AG08395 (cell line): ENCODE results near the gene TNRC6A.
"Not testable (repeated sequence)": the region's sequence is repeated elsewhere in the genome, so short reads cannot be mapped to it uniquely, and the experiment has no call there.

Experiments used
- DNase-seq: peaks from one replicate; pipeline ENCODE4 v3.0.0; 2012; ENCODE audit warnings: mixed read lengths, low spot score

The TNRC6A gene

GRCh38 chr16:24758373-24758772 is 28.9 kb downstream of the TNRC6A start:
- DNase-seq: no peak

DNA sequence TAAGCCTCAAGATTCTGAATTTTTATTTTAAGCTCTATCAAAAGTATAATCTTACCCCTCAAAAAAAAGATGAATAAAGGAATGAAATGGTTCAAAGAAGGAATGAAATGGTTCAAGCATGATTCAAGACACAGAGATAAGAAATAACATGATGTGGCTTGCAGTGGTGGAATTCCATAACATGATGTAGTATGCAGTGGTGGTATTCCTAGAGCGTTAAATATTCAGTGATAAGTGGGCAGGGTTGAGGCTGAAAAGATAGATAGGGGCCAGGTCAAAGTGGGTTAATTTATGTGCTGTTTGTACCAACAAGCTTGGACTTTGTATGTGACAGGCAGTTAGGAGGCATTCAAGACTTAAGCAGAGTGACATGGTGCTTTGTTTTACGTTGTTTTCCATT is 29.6 kb downstream of the TNRC6A start:
- DNase-seq: no peak

DNA sequence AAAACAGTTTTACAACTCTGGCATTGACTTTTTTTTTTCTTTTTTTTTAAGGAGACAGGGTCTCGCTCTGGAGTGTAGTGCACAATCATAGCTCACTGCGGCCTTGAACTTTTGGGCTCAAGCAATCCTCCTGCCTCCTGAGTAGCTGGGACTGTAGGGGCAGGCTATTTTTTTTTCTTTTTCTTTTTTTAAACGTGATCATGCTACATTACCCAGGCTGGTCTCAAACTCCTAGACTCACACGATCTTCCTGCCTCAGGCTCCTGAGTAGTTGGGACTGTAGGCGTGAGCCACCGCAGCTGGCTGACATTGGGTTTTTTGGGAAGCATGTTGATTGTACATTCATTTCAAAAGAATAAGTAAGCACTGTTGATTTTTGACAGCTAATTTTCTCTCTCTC is 32.1 kb downstream of the TNRC6A start:
- no peak for DNase-seq

DNA sequence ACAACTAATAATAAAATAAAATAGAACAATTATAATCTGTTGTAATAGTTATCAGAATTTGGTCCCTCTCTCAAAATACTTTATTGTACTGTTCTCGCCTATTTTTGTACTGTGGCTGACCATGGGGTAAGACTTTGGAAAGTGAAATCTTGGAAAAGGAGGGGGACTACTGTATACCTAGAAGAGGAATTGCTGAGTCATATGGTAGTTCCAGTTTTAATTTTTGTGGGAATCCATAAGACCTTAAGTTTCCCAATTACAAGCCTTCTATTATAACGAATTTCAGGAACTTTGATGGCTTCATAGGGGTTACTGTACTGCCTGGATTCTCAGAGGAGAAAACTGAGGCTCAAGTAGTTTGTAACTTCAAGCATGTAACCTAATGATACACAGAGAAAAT is 35.5 kb downstream of the TNRC6A start:
- DNase-seq: no peak

- no peak for DNase-seq
Measured at GRCh38 chr16:24766057-24766456, 36.6 kb downstream of the TNRC6A start.

DNA sequence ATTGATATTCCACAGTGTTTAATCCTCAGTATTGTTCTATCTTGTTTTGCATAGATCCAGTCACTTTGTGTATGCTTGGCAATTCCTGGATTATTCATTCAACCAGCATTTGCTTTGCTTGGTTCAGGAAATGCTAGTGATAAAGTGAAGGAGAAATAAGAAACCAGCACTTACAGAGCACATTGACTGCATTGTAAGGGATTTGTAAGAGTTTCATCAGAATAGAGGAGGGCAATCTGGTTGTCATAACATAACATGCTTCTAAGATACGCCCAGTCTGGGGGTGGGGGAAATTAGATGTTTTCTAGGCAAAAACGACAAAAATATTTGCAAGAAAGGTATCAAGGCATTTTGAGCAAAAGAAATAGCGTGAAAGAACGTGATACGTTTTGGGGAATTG is 40.4 kb downstream of the TNRC6A start:
- DNase-seq: no peak

- DNase-seq: peak; percentile 14
Measured at GRCh38 chr16:24771132-24771778, 41.8 kb downstream of the TNRC6A start.

GRCh38 chr16:24771779-24772157 is 42.3 kb downstream of the TNRC6A start:
- DNase-seq: no peak

- DNase-seq: no peak
Measured at GRCh38 chr16:24773771-24774427, 44.4 kb downstream of the TNRC6A start.

DNA sequence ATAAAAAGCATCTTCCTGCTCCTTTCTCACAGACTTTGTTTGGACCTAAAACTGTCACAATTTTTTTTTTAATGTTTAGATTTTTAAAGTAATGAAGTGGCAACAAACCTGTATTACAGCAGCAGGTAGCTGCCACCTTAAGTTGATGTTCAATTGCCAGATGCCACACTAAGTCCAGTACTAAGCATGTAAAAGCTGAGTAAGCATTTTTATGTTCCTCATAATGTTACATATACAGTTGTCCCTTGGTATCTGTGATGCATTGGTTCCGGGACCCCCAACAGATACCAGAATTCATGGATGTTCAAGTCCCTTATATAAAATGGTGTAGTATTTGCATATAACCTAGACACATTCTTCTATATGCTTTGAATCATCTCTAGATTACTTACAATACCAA is 45.1 kb downstream of the TNRC6A start:
- no peak for DNase-seq

- peak; percentile 13 for DNase-seq
Measured at GRCh38 chr16:24775455-24775854, 46.0 kb downstream of the TNRC6A start.

- DNase-seq: peak; percentile 12
Measured at GRCh38 chr16:24776501-24777220, 47.2 kb downstream of the TNRC6A start.

- no peak for DNase-seq
Measured at GRCh38 chr16:24778671-24779070, 49.2 kb downstream of the TNRC6A start.

DNA sequence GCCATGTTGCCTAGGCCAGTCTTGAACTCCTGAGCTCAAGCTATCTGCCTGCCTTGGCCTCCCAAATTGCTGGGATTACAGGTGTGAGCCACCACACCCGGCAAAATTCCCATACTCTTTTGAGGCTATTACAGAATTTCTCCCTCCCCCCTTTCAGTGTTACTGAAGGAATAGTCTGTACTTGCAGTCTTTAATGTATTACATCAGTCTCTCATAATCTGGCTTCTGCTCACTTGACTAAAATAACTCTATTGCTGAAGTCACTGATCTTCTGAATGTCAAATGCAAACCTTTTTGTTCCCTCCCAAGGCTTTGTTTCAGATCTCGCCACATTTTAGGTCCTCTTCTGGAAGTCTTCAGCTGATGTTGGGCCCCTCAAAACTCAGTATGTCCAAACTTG is 51.8 kb downstream of the TNRC6A start:
- DNase-seq: no peak

DNA sequence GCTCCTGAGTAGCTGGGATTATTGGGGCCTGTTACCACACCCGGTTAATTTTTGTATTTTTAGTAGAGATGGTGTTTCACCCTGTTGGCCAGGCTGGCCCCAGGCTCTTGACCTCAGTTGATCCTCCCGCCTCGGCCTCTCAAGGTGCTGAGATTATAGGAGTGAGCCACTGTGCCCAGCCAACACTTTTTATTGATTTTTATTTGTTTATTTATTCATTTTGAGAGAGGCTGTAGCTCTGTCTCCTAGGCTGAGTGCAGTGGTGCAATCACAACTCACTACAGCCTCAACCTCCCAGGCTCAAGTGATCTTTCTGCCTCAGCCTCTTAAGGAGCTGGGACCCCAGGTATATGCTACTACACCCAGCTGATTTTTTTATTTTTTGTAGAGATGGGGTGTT is 54.7 kb downstream of the TNRC6A start:
- no peak for DNase-seq

- DNase-seq: no peak
Measured at GRCh38 chr16:24789881-24790280, 60.4 kb downstream of the TNRC6A start.

DNA sequence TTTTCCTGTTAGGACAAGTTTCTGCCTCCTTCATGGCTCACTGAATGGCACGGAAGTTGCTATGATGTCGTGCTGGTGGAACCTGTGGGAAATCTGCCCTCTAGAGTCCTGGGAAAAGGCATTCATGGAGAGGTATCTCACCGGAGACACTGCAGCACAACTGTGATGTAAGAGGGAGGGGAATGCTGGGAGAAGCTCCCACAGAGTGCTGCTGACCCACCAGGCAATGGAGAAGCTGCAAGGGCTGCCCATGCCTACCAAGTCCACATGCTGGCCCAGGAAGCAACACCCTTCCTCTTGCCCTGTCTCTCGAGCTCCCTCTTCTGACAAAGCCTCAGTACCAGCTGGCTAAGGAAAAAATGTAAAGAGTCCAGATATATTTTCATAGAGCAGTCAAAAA is 71.1 kb downstream of the TNRC6A start:
- DNase-seq: peak; percentile 17

GRCh38 chr16:24801761-24802302 is 72.4 kb downstream of the TNRC6A start:
- no peak for DNase-seq

DNA sequence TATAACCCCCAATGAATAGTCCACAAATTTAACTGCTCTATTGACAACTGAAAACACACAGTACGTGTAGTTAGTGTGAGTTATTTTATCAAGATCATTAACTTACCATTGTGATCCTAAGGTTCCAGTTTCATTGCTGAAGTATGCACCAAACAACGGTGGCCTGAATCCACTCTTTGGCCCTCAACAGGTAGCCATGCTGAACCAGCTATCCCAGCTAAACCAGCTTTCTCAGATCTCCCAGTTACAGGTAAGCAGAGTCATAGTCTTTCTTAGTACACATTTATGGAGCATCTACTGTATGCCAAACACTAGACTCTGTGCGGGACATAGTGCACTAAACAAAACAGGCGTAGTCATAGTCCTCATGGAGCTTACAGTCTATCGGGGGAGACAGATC is 76.0 kb downstream of the TNRC6A start:
- DNase-seq: no peak

- no peak for DNase-seq
Measured at GRCh38 chr16:24807301-24807700, 77.8 kb downstream of the TNRC6A start.

DNA sequence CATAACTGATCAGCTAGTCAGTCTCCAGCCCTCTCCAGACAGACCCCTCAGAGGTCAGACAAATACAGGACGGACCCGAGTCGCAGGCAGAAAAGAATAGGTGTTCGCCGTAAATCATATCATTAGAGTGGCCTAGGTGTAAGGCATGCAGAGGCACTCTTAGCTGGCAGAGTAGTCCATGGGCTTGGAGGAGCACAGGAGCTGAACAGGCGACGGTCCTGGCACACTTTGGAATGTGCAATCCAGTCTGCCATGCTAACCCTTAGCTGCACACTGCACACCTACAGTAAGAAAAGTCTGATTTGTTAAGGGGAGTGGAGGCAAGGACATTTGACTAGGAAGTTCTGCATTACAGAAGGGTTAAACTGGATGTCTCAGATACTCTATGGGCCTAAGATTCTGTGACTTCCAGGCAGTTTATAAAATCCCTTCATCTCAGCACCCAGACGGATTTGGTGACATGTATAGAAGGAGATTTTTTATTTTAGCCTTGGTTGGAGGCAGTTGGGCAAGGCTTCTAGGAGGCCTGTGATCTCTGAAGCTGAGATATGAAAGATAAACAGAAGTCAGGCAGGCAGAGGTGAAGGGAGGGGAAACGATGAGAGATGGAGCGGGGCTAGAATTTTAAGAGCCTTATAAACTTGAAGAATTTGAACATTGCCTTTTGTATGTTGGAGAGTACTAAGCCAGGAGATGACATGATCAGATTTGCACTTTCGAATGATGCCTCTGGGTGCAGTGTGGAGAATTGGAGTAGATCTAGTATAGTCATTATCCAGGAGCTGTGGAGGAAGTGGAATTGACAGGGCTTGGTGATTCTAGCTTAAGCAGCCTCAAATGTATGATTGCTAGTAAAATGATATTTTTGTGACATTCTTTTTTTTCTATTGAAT is 81.7 kb downstream of the TNRC6A start:
- no peak for DNase-seq

GRCh38 chr16:24812813-24813212 is 83.4 kb downstream of the TNRC6A start:
- not testable (repeated sequence) for DNase-seq
